Activated B cell treated with CpG ODN at 0.5 μM for 24 hours (primary cell): Measurements from ENCODE around the gene FRMD3. TPM values are rescaled to one million over a fixed set of nuclear protein-coding genes. Genes with fewer than 3 reads are reported as not detected.

ENCODE experiments used
- ATAC-seq: fragments of 200-7000 bp; cut with Tn5 transposase; one replicate; pipeline ENCODE4 v1.10.0; 2021; ENCODE audit warnings: low read depth, mild to moderate bottlenecking, moderate library complexity
- CTCF ChIA-PET: fragments of 350-600 bp; sonication (Branson Sonifier 250); formaldehyde crosslinking; loops from one replicate; lab custom pipeline; 2021; ENCODE audit warnings: antibody characterized with exemption; lab: Charles Lee
- POLR2A ChIA-PET: fragments of 350-600 bp; sonication (Branson Sonifier 250); formaldehyde crosslinking; loops from one replicate; lab custom pipeline; 2021; ENCODE audit warnings: antibody characterized with exemption; lab: Charles Lee
- DNase-seq: peaks from one replicate; pipeline ENCODE4 v3.0.0; 2022
- H3K27ac Mint-ChIP-seq: one replicate; pipeline ENCODE4 v1.8.0; 2020; ENCODE audit warnings: mixed read lengths
- H3K27me3 Mint-ChIP-seq: one replicate; pipeline ENCODE4 v1.8.0; 2021; ENCODE audit warnings: mixed read lengths
- H3K36me3 Mint-ChIP-seq: one replicate; pipeline ENCODE4 v1.8.0; 2021; ENCODE audit warnings: low read depth, mixed read lengths
- H3K4me1 Mint-ChIP-seq: one replicate; pipeline ENCODE4 v1.8.0; 2021; ENCODE audit warnings: mixed read lengths
- H3K4me3 Mint-ChIP-seq: one replicate; pipeline ENCODE4 v1.8.0; 2020; ENCODE audit warnings: mild to moderate bottlenecking, mixed read lengths
- H3K9me3 Mint-ChIP-seq: one replicate; pipeline ENCODE4 v1.8.0; 2020; ENCODE audit warnings: mixed read lengths
- intact Hi-C: fragments of 100-400 bp; cut with micrococcal nuclease; formaldehyde crosslinking; loops from one replicate; pipeline ENCODE4 v1.15.1; 2024
- total RNA-seq: library from RNA; stranded (reverse); gene quantifications from 2 replicates; pipeline ENCODE4 v1.2.3, GENCODE V29; 2022
- TF ChIP-seq, protein P1 (sequence below): fragments of 200-600 bp; IDR thresholded peaks from one replicate; pipeline ENCODE4 v1.8.0; 2022; ENCODE audit warnings: antibody characterized with exemption, mild to moderate bottlenecking

Gene FRMD3
- total RNA-seq, 1 donor from 2014 or later, result 0.91 TPM

DNA sequence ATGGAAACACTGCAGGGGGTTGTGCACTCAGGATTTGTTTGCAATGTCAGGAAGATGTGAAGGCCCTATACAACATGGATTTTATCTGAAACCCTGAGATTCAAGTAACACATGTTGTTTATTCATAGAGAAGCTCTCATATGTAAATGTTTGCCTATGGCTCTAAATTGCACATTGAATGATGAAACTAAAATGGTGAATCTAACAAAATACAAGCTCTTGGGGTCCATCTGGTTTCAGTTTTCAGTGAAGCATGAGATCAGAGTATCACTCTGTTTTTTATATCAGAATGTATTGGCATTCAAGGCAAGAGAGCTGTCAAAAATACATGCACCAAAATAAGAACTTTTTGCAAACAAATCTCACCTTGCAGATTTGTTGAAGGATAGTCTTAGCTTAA is 19.6 kb upstream of the FRMD3 start:
- CTCF ChIA-PET, result no interaction called here
- H3K27me3 Mint-ChIP-seq, result peaks cover 9% of the 10 kb centered on the region
- intact Hi-C loops, result no loop called here

DNA sequence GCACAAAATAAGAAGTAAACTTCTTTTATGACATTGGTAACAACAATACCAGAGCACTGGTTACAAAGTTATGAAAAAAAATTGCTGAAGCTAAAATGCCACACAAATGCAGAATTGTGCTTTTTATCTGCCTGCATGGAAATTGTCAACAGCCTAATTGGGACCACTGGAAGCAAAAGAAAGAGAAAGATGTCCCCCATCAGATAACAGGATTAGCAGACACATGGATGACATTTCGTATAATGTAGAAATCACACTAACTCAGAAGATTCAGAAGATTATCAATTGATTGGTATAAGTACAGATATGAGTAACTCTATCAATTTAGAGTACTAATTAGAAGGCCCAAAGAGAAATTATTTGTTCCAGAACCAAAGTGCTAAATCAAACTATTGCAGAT is 19.1 kb upstream of the FRMD3 start:
- Mint-ChIP-seq H3K27me3 (peaks cover 9% of the 10 kb centered on the region), H3K36me3 (no peaks in the 10 kb centered on the region), H3K9me3 (peaks cover 13% of the 10 kb centered on the region), H3K27ac (no peak overlapping the region), H3K4me3 (no peak overlapping the region), H3K4me1 (no peaks in the 10 kb centered on the region)
- intact Hi-C loops, result no loop called here
- CTCF ChIA-PET, result no interaction called here
- DNase-seq, result no peak
- ATAC-seq, result no peak
- POLR2A ChIA-PET, result no interaction called here
- TF ChIP-seq, protein P1, sequence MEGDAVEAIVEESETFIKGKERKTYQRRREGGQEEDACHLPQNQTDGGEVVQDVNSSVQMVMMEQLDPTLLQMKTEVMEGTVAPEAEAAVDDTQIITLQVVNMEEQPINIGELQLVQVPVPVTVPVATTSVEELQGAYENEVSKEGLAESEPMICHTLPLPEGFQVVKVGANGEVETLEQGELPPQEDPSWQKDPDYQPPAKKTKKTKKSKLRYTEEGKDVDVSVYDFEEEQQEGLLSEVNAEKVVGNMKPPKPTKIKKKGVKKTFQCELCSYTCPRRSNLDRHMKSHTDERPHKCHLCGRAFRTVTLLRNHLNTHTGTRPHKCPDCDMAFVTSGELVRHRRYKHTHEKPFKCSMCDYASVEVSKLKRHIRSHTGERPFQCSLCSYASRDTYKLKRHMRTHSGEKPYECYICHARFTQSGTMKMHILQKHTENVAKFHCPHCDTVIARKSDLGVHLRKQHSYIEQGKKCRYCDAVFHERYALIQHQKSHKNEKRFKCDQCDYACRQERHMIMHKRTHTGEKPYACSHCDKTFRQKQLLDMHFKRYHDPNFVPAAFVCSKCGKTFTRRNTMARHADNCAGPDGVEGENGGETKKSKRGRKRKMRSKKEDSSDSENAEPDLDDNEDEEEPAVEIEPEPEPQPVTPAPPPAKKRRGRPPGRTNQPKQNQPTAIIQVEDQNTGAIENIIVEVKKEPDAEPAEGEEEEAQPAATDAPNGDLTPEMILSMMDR, result no peak

More for the DNA sequence above, 19.6 kb upstream of the FRMD3 start:
- POLR2A ChIA-PET, result no interaction called here
- TF ChIP-seq, protein P1, result no peak
- H3K36me3 Mint-ChIP-seq, result no peaks in the 10 kb centered on the region
- DNase-seq (no peak), ATAC-seq (no peak)
- H3K27ac Mint-ChIP-seq, result no peak overlapping the region
- peaks cover 10% of the 10 kb centered on the region for H3K9me3 Mint-ChIP-seq
- no peak overlapping the region for H3K4me3 Mint-ChIP-seq
- H3K4me1 Mint-ChIP-seq, result no peaks in the 10 kb centered on the region

DNA sequence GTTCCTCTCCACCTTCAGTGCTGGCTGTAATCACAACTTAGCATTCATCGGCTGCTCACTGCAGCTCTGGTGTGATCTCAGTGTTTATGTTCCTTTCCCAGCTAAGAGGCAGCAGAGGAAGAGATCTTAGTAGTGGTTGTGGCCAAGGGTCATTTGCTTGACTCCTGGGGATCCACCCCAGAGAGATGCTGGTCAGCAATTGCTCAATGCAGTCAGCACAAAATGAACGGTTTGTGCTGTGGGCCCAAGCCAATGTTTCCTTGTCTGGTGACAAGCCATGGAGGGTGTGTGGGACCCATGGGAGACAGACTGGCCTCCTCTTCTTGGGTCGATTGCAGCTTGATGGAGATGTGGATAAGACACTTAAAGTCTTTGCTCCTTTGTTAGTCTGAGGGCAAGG is 16.1 kb upstream of the FRMD3 start:
- Mint-ChIP-seq H3K27me3 (peaks cover 6% of the 10 kb centered on the region), H3K27ac (no peak overlapping the region), H3K4me1 (no peaks in the 10 kb centered on the region), H3K36me3 (no peaks in the 10 kb centered on the region), H3K9me3 (peaks cover 31% of the 10 kb centered on the region), H3K4me3 (no peak overlapping the region)
- TF ChIP-seq, protein P1, result no peak
- no peak for DNase-seq
- ChIA-PET CTCF (interaction anchor here (1.0 kb wide), 1 partner anchor 69 kb away, joined by 3 read pairs; no protein-coding TSS in a partner anchor), POLR2A (no interaction called here)
- no peak for ATAC-seq
- intact Hi-C loops, result no loop called here

DNA sequence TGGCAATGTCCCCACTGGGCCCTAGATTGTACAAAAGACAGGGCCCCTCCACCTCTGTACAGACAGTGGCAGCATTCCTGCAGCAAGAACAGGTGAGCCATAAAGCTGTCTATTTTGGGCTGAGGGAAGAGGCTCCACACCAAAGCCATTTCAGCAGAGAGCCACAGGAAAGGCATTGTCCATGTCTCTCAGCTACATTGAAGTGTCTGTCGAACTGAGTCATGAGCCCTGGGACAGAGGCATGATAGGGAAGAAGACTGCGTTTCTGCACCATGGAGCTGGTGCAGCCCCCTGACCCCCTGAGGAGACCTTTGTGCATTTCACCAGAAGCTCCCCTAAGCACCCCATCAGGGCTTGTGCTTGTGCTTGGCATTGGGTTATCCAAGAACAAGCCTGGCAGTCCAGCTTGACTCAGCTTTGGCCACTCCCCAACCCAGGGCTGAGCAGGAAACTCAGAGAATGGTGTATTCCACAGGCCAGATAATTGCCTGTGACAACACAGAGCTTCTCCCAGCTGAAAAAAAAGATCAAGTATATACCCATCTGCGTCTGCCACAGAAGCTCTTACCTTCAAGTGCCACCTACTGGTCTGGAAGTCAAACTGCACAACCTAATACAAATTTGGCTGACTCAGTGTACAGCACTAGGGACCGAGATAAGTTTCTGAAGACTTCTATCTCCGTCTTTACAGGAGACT is 5.9 kb upstream of the FRMD3 start:
- peaks cover 8% of the 10 kb centered on the region for H3K9me3 Mint-ChIP-seq
- TF ChIP-seq, protein P1, result no peak
- no peak for ATAC-seq
- H3K4me3 Mint-ChIP-seq, result no peak overlapping the region
- POLR2A ChIA-PET, result no interaction called here
- CTCF ChIA-PET, result interaction anchor here (1.0 to 4.0 kb wide), 3 partner anchors 9 to 214 kb away, joined by 4 to 34 read pairs (median 4); no protein-coding TSS in a partner anchor
- no peak overlapping the region for H3K27ac Mint-ChIP-seq
- peaks cover 13% of the 10 kb centered on the region for H3K27me3 Mint-ChIP-seq
- no peaks in the 10 kb centered on the region for H3K36me3 Mint-ChIP-seq
- intact Hi-C loops, result no loop called here
- no peaks in the 10 kb centered on the region for H3K4me1 Mint-ChIP-seq
- no peak for DNase-seq

DNA sequence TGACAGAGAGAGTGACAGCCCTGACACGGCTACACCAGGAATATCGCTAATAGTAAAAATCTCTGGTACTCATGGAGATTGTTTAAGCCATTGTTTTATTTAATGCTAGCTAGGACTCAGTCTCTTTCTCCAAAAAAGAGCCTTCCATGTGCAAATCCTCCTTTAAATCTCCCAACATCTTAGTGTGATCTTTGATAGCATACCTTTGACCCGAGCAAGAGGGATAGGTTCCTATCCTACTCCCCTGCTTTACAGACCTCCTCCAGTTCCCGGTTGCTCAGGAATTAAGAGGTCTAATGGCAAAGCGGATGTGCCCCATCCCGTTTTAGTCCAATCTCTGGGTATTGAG is 663 bp upstream of the FRMD3 start:
- Mint-ChIP-seq H3K27me3 (peaks cover 35% of the 10 kb centered on the region), H3K9me3 (no peaks in the 10 kb centered on the region), H3K27ac (no peak overlapping the region), H3K4me3 (no peak overlapping the region), H3K36me3 (no peaks in the 10 kb centered on the region), H3K4me1 (peaks cover 7% of the 10 kb centered on the region)
- intact Hi-C loops, result no loop called here
- POLR2A ChIA-PET, result no interaction called here
- TF ChIP-seq, protein P1, result no peak
- ATAC-seq, result no peak
- DNase-seq, result no peak
- CTCF ChIA-PET, result no interaction called here
